HEK293 (cell line): ENCODE measurements around the gene ARPC5L.

Experiments used
- CTCF ChIA-PET: fragments of 350-600 bp; formaldehyde crosslinking; extraction: SDS; loops from one replicate; lab custom pipeline; 2021; ENCODE audit warnings: antibody characterized with exemption; lab: Yijun Ruan, JAX
- POLR2A ChIA-PET: fragments of 300-600 bp; formaldehyde crosslinking; extraction: SDS; loops from one replicate; lab custom pipeline; 2020; ENCODE audit warnings: antibody characterized with exemption, inconsistent platforms; lab: Yijun Ruan, JAX
- H3K27ac ChIP-seq: fragments of 200-500 bp; sonication (Bioruptor generic); 2 replicates; pipeline ENCODE4 v1.5.1; 2014; ENCODE audit warnings: low read depth, low read length, control low read depth, inconsistent platforms; ENCODE audit errors: extremely low read depth
- H3K36me3 ChIP-seq, 2 experiments: fragments of 200-500 bp in 1 of 2; sonication (Bioruptor generic) in 1 of 2; 1 replicate in 1 of 2; 2 replicates in 1 of 2; pipeline ENCODE4 v1.5.1; 2014 to 2017; ENCODE audit warnings: inconsistent platforms in 2 of 2, low read length in 2 of 2; ENCODE audit not compliant: control insufficient read depth in 2 of 2, insufficient read depth in 1 of 2
- H3K4me1 ChIP-seq: fragments of 200-500 bp; sonication (Bioruptor generic); 2 replicates; pipeline ENCODE4 v1.5.1; 2014; ENCODE audit warnings: mild to moderate bottlenecking, low read length, inconsistent platforms; ENCODE audit not compliant: control insufficient read depth, insufficient read depth
- H3K4me3 ChIP-seq: 2 replicates; pipeline ENCODE4 v1.5.1; 2011; ENCODE audit warnings: low read depth, mild to moderate bottlenecking, control low read depth, low read length, moderate library complexity
- H3K9me3 ChIP-seq: fragments of 200-500 bp; sonication (Bioruptor generic); 2 replicates; pipeline ENCODE4 v1.5.1; 2014; ENCODE audit warnings: low read depth, low read length, inconsistent platforms; ENCODE audit not compliant: control insufficient read depth, insufficient read depth
- AEBP2 ChIP-seq: fragments of 450-650 bp; formaldehyde crosslinking; IDR thresholded peaks from 2 replicates; pipeline ENCODE4 v1.5.1; 2016; ENCODE audit warnings: missing biosample characterization, missing genetic modification characterization, borderline replicate concordance
- INSM2 ChIP-seq: fragments of 450-650 bp; formaldehyde crosslinking; IDR thresholded peaks from 2 replicates; pipeline ENCODE4 v1.5.1; 2016; ENCODE audit warnings: missing biosample characterization, missing genetic modification characterization
- TCF7L2 ChIP-seq: IDR thresholded peaks from 2 replicates; pipeline ENCODE4 v1.6.1; 2011; ENCODE audit warnings: low read depth, mild to moderate bottlenecking, inconsistent platforms, low read length, moderate library complexity, borderline replicate concordance
- ZFP41 ChIP-seq: fragments of 450-650 bp; formaldehyde crosslinking; IDR thresholded peaks from 2 replicates; pipeline ENCODE4 v1.5.1; 2016; ENCODE audit warnings: missing biosample characterization, missing genetic modification characterization, borderline replicate concordance
- ZNF112 ChIP-seq: fragments of 450-650 bp; formaldehyde crosslinking; IDR thresholded peaks from 2 replicates; pipeline ENCODE4 v1.5.0; 2017; ENCODE audit warnings: missing biosample characterization, missing genetic modification characterization
- ZNF148 ChIP-seq: fragments of 450-650 bp; formaldehyde crosslinking; IDR thresholded peaks from 2 replicates; pipeline ENCODE4 v1.5.0; 2017; ENCODE audit warnings: missing biosample characterization, missing genetic modification characterization, borderline replicate concordance
- ZNF18 ChIP-seq: fragments of 450-650 bp; formaldehyde crosslinking; IDR thresholded peaks from 2 replicates; pipeline ENCODE4 v1.5.1; 2016; ENCODE audit warnings: missing biosample characterization, missing genetic modification characterization
- ZNF311 ChIP-seq: fragments of 450-650 bp; formaldehyde crosslinking; IDR thresholded peaks from 2 replicates; pipeline ENCODE4 v1.5.1; 2017; ENCODE audit warnings: missing biosample characterization, missing genetic modification characterization, borderline replicate concordance
- ZNF354C ChIP-seq: fragments of 450-650 bp; formaldehyde crosslinking; IDR thresholded peaks from 2 replicates; pipeline ENCODE4 v1.5.1; 2016; ENCODE audit warnings: missing biosample characterization, missing genetic modification characterization, low read depth, borderline replicate concordance
- ZNF398 ChIP-seq: fragments of 450-650 bp; formaldehyde crosslinking; IDR thresholded peaks from 2 replicates; pipeline ENCODE4 v1.5.1; 2017; ENCODE audit warnings: missing biosample characterization, missing genetic modification characterization
- ZNF433 ChIP-seq: fragments of 450-650 bp; formaldehyde crosslinking; IDR thresholded peaks from 2 replicates; pipeline ENCODE4 v1.5.1; 2016; ENCODE audit warnings: missing biosample characterization, missing genetic modification characterization, low read depth
- ZNF488 ChIP-seq: fragments of 450-650 bp; formaldehyde crosslinking; IDR thresholded peaks from 2 replicates; pipeline ENCODE4 v1.5.1; 2016; ENCODE audit warnings: missing biosample characterization, missing genetic modification characterization
- ZNF571 ChIP-seq: fragments of 450-650 bp; formaldehyde crosslinking; IDR thresholded peaks from 2 replicates; pipeline ENCODE4 v1.5.0; 2017; ENCODE audit warnings: missing biosample characterization, missing genetic modification characterization
- ZNF623 ChIP-seq: fragments of 450-650 bp; formaldehyde crosslinking; IDR thresholded peaks from 2 replicates; pipeline ENCODE4 v1.5.1; 2016; ENCODE audit warnings: missing biosample characterization, missing genetic modification characterization
- ZNF701 ChIP-seq: fragments of 450-650 bp; formaldehyde crosslinking; IDR thresholded peaks from 2 replicates; pipeline ENCODE4 v1.5.1; 2016; ENCODE audit warnings: missing biosample characterization, missing genetic modification characterization
- ZNF791 ChIP-seq: fragments of 450-650 bp; formaldehyde crosslinking; IDR thresholded peaks from 2 replicates; pipeline ENCODE4 v1.5.1; 2016; ENCODE audit warnings: missing biosample characterization, missing genetic modification characterization

ARPC5L gene

GRCh38 chr9:124881138-124881743, 19.3 kb downstream of the ARPC5L start:
- Histone ChIP-seq H3K9me3 (no peaks in the 10 kb centered on the region), H3K4me3 (no peak overlapping the region), H3K4me1 (no peaks in the 10 kb centered on the region), H3K27ac (no peak overlapping the region), H3K36me3 (peaks cover 0 to 79% of the 10 kb centered on the region in 2 experiments; a peak in 2 of 3 replicates)
- ChIA-PET CTCF (interaction anchor here (0.6 to 1.1 kb wide), 2 partner anchors 13 to 63 kb away, joined by 3 to 4 read pairs; no protein-coding TSS in a partner anchor), POLR2A (interaction anchor here (0.5 to 1.4 kb wide), 2 partner anchors 11 to 30 kb away, joined by 4 read pairs; no protein-coding TSS in a partner anchor)
- TF ChIP-seq ZNF791 (no peak), ZNF148 (tag by site-specific recombination) (no peak), ZNF354C (tag by site-specific recombination) (no peak), ZNF18 (tag by site-specific recombination) (no peak), ZFP41 (tag by site-specific recombination) (no peak), ZNF701 (tag by site-specific recombination) (no peak), ZNF433 (tag by site-specific recombination) (no peak), AEBP2 (tag by site-specific recombination) (no peak), ZNF623 (tag by site-specific recombination) (no peak), TCF7L2 (no peak), ZNF571 (tag by site-specific recombination) (no peak), INSM2 (tag by site-specific recombination) (no peak), ZNF398 (tag by site-specific recombination) (no peak), ZNF311 (tag by site-specific recombination) (no peak), ZNF112 (no peak), ZNF488 (tag by site-specific recombination) (no peak)
- TF ChIP-seq, all 188 proteins: peak for 0
